Measurements from ENCODE around the gene CHFR.

Gene CHFR

GRCh38 chr12:132833341-132833740 lies 54.1 kb downstream of the CHFR start:
- Histone ChIP-seq H3K4me1 (ENCODE audit: low read depth, poor library complexity, severe bottlenecking) (no peaks in the 10 kb centered on the region), H2AFZ (ENCODE audit: low read depth) (no peak overlapping the region), H3K27me3 (ENCODE audit: insufficient read depth, low read depth) (no peaks in the 10 kb centered on the region), H3K36me3 (ENCODE audit: insufficient read depth) (no peaks in the 10 kb centered on the region), H3K79me2 (ENCODE audit: insufficient read depth, low read depth) (no peaks in the 10 kb centered on the region), H3K4me2 (no peak overlapping the region), H3K4me3 (IDR thresholded peaks at IDR 0.05; ENCODE audit: insufficient read depth, low read depth, low read length) (no peak overlapping the region), H3K9ac (no peak overlapping the region), H3K27ac (no peak overlapping the region), H4K20me1 (ENCODE audit: insufficient read depth) (no peaks in the 10 kb centered on the region)
- TF ChIP-seq CTCF (conservative IDR thresholded peaks at IDR 0.05; ENCODE audit: low read depth, low read length), result no peak

- Histone ChIP-seq H4K20me1 (ENCODE audit: insufficient read depth) (no peaks in the 10 kb centered on the region), H3K4me1 (ENCODE audit: low read depth, poor library complexity, severe bottlenecking) (no peaks in the 10 kb centered on the region), H3K27ac (no peak overlapping the region), H3K36me3 (ENCODE audit: insufficient read depth) (no peaks in the 10 kb centered on the region), H3K4me3 (IDR thresholded peaks at IDR 0.05; ENCODE audit: insufficient read depth, low read depth, low read length) (no peak overlapping the region), H2AFZ (ENCODE audit: low read depth) (no peak overlapping the region), H3K79me2 (ENCODE audit: insufficient read depth, low read depth) (peaks cover 9% of the 10 kb centered on the region; the same call in 1 of the 2 replicates), H3K27me3 (ENCODE audit: insufficient read depth, low read depth) (no peaks in the 10 kb centered on the region), H3K4me2 (no peak overlapping the region), H3K9ac (no peak overlapping the region)
- TF ChIP-seq CTCF (conservative IDR thresholded peaks at IDR 0.05; ENCODE audit: low read depth, low read length), result no peak
Observed at GRCh38 chr12:132831771-132832170, 55.6 kb downstream of the CHFR start.

GRCh38 chr12:132828706-132829534 lies 58.5 kb downstream of the CHFR start, which contains the start of gene GOLGA3:
GOLGA3 (minus strand) TSS chr12:132828869; CDS start chr12:132822128, 6,741 bp downstream.
- Histone ChIP-seq H3K79me2 (ENCODE audit: insufficient read depth, low read depth) (peaks cover 9% of the 10 kb centered on the region; the same call in 1 of the 2 replicates), H3K4me2 (peak within 1 kb of the TSS; percentile 36; the same call in 1 of the 2 replicates), H3K36me3 (ENCODE audit: insufficient read depth) (no peaks in the 10 kb centered on the region), H2AFZ (ENCODE audit: low read depth) (peak within 1 kb of the TSS; percentile 67), H3K9ac (peak within 1 kb of the TSS; percentile 88), H3K4me3 (IDR thresholded peaks at IDR 0.05; ENCODE audit: insufficient read depth, low read depth, low read length) (no peak within 1 kb of the TSS), H4K20me1 (ENCODE audit: insufficient read depth) (no peaks in the 10 kb centered on the region), H3K4me1 (ENCODE audit: low read depth, poor library complexity, severe bottlenecking) (no peaks in the 10 kb centered on the region), H3K27me3 (ENCODE audit: insufficient read depth, low read depth) (no peaks in the 10 kb centered on the region), H3K27ac (peak within 1 kb of the TSS; percentile 89)
- TF ChIP-seq CTCF (conservative IDR thresholded peaks at IDR 0.05; ENCODE audit: low read depth, low read length), result no peak

GRCh38 chr12:132827763-132828703 lies 59.4 kb downstream of the CHFR start:
- Histone ChIP-seq H2AFZ (ENCODE audit: low read depth) (peak overlapping the region; percentile 67), H3K9ac (peak overlapping the region; percentile 88; the same call in 1 of the 2 replicates), H4K20me1 (ENCODE audit: insufficient read depth) (no peaks in the 10 kb centered on the region), H3K4me1 (ENCODE audit: low read depth, poor library complexity, severe bottlenecking) (no peaks in the 10 kb centered on the region), H3K27ac (no peak overlapping the region; the same call in 1 of the 2 replicates), H3K36me3 (ENCODE audit: insufficient read depth) (no peaks in the 10 kb centered on the region), H3K79me2 (ENCODE audit: insufficient read depth, low read depth) (peaks cover 9% of the 10 kb centered on the region; the same call in 1 of the 2 replicates), H3K4me3 (IDR thresholded peaks at IDR 0.05; ENCODE audit: insufficient read depth, low read depth, low read length) (no peak overlapping the region), H3K4me2 (peak overlapping the region; percentile 36; the same call in 1 of the 2 replicates), H3K27me3 (ENCODE audit: insufficient read depth, low read depth) (no peaks in the 10 kb centered on the region)
- no peak for TF ChIP-seq CTCF (conservative IDR thresholded peaks at IDR 0.05; ENCODE audit: low read depth, low read length)
